Measurements from ENCODE around the gene MX2.
"Not testable (repeated sequence)": the region's sequence is repeated elsewhere in the genome, so short reads cannot be mapped to it uniquely, and the experiment has no call there.

Gene MX2

DNA sequence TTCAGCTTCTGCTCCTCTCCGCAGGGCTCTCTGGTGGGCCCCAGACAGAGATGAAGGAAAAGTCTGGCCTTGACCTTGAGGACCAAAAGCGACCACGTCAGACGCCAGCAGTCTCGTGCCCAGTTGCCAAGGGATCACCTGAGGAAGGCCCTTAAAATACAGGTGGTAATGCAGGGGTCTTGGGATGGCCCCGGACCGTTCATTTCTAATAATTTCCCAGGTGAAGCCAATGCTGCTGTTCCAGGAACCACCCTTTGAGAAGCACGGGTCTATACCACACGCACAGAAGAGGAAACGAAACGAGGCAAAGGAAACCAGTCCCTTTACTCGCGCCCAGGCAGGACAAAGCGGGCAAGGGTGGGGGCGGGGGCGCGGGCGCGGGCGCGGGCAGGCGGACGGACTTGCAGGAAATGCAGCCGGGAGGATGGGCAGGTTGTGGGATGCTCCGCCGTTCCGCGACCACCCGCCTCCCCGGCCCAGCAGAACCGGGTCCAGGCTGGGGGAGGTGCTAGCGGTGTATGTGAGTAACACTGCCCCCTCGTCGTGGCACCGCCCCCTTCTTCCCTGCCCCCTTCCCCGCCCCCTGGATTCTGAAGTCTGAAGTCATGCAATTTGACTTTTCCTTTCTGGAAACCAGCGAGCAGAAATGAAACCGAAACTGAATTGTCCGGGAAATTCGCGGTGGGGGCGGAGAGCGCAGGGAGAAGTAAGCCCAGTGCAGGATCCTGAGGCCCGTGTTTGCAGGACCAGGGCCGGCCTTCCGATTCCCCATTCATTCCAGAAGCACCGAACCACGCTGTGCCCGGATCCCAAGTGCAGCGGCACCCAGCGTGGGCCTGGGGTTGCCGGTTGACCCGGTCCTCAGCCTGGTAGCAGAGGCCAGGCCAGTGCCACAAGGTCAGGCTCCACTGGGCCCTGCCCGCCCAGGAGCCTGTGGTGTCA, 58.4 kb downstream of the MX2 start:
- DNase-seq = peak; percentile 67

- not testable (repeated sequence) for DNase-seq
Observed at GRCh38 chr21:41420998-41421397, 59.2 kb downstream of the MX2 start.

- no peak for DNase-seq
Observed at GRCh38 chr21:41422546-41423304, 60.9 kb downstream of the MX2 start.

DNA sequence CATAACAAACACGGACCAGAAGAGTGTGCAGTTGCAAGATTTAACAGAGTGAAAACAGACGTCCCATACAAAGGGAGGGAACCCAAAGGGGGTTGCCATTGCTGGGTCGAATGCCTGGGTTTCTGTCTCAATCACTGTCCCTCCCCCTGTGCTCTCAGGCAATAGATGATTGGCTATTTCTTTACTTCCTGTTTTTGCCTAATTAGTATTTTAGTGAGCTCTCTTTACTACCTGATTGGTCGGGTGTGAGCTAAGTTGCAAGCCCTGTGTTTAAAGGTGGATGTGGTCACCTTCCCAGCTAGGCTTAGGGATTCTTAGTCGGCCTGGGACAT, 61.4 kb downstream of the MX2 start:
- DNase-seq = not testable (repeated sequence)

- DNase-seq = no peak
Observed at GRCh38 chr21:41425588-41425953, 63.7 kb downstream of the MX2 start.

GRCh38 chr21:41425954-41426675, 64.3 kb downstream of the MX2 start, which contains the start of gene MX1:
MX1 (plus strand) TSS chr21:41426239; CDS start chr21:41432071, 5,832 bp downstream.
- DNase-seq = peak; percentile 89

- peak; percentile 17 for DNase-seq
Observed at GRCh38 chr21:41426676-41427404, 65.0 kb downstream of the MX2 start.

DNA sequence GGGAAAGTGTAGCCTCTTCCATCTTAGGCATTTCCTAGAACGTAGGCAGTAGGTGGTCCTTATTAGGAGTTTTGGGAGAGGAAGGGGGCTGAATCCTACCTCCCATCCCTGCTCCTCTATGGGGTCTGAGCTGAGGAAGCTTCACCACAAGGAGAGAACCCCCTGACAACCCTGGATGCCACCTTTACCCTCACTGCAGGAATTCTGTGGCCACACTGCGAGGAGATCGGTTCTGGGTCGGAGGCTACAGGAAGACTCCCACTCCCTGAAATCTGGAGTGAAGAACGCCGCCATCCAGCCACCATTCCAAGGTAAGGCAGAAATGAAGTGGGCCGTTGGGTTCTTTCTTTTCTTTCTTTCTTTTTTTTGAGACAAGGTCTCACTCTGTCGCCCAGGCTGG, 65.7 kb downstream of the MX2 start:
- no peak for DNase-seq

- DNase-seq = no peak
Observed at GRCh38 chr21:41428311-41428710, 66.5 kb downstream of the MX2 start.

- no peak for DNase-seq
Observed at GRCh38 chr21:41428847-41429246, 67.0 kb downstream of the MX2 start.

DNA sequence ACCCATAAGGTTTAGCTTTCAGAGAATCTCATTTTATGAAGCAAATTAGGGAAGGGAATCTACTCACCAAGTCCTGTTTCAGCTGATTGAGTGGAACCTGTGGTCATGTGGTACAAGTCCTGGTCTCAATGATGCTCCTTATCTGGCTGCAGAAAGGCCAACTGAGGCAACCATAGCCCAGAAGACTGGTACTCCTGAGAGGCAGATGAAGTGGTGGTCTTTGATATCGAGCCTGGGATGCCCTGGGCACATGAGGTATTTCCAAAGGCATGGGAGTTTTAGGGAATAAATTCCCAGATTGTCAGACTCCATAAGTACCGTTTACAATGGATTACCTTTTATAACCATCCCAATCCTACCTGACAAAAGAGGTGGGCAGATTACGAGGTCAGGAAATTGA, 67.5 kb downstream of the MX2 start:
- no peak for DNase-seq

DNA sequence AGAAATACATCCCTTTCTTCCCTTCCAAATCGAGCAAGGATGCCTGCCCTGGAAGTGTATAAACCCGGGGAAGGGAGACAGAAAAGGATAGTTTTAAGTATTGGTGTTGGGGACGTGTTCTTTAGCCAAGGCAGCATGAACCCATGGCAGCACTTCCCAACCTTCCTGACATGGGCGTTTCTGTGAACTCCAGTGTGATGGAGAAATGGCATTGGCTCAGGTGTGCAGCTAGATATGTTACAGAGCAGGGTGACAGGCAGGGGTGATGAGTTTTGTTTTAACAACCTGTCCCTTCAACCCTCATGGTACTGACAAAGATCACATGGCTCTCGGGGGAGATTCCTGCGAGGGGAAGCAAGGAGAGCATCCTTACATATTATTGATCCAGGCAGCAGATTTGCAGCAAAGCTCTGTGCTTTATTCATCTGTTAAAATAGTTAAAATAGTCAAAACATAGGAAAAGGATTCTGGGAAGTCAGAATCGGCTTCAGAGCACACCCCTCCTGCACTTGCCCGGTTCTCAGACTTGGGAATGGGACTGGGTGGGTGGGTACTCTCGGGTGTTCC, 68.2 kb downstream of the MX2 start:
- DNase-seq = no peak

DNA sequence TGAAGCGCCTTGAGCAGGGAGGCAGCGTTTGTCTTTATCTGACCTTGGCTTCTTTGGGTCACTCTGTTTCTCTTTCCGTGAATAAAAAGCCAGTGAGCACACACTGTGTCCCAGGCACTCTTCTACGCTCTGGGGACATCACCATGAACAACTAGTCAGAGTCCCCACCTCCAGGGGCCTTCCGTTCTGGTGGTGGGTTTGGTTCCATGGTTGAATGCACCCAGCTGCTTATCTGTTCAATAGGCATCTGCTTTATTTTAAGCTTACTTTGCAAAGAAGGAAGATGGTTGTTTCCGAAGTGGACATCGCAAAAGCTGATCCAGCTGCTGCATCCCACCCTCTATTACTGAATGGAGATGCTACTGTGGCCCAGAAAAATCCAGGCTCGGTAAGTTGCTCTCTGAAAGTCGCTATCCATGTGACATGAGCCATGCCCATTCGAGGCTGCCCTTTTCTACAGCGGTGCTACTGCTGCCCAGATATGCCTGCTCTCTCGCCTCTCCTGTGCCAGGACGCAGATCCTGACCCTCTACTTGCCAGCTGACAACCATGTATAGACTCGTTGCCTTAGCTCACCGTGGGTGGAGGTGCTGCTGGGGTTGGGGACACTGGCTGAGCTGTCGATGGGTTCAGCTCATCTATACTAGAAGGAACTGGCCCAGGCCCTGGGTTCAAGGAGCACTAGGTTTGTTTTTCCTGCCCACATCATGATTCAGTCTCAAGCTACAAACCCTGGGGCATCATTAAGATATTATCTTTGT, 70.1 kb downstream of the MX2 start:
- DNase-seq = no peak

- DNase-seq = no peak
Observed at GRCh38 chr21:41432562-41433460, 71.0 kb downstream of the MX2 start.

DNA sequence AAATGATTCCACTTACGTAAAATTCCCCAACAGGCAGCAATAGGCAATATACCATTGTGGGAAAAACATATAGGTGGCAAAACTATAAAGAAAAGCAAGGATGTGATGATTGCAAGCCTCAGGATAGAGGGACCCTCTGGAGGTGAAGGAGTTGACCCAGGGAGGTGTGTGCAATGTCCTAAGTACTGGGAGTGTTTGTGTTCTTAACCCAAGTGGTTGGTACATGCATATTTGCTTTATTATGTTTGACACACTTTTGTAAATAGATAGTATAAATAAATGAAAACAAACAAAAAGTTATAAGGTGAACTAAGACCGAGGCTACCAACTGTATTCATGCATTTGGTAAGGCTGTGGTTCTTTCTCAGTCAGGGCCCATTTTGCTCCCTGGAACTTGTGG, 71.7 kb downstream of the MX2 start:
- no peak for DNase-seq

GRCh38 chr21:41435706-41436105, 73.9 kb downstream of the MX2 start:
- no peak for DNase-seq

DNA sequence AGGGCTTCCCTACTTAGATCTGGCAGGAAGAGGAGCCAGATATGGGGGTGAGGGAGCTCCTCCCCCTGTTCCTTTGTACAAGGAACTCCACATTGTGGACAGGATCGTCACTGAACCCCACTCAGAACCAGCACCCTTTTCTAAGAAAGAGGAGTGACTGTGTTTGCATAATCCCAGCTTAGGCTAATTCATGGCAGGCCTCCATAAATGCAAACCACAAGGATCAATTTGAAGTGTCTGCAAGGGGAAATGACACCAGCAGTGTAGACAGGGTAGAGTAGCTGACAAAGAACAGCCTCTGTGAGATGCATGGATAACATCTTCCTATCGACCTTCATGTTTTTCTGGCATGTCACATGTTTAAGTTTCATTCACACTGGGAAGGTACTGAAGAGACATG, 75.9 kb downstream of the MX2 start:
- DNase-seq = no peak

- no peak for DNase-seq
Observed at GRCh38 chr21:41438425-41439113, 76.7 kb downstream of the MX2 start.

GRCh38 chr21:41439248-41439647, 77.4 kb downstream of the MX2 start:
- DNase-seq = no peak

DNA sequence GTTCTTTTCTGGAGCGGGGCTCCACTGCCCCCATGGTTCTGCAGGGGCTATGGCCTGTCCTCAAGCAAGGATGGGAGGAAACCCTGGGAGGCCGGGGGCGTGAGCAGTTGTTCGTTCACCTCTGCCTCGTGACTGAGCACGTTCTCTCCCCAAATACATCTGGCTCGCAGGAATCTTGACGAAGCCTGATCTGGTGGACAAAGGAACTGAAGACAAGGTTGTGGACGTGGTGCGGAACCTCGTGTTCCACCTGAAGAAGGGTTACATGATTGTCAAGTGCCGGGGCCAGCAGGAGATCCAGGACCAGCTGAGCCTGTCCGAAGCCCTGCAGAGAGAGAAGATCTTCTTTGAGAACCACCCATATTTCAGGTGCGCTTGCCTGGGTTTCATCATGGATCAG, 79.7 kb downstream of the MX2 start:
- DNase-seq = no peak
